Naive thymus-derived CD4-positive, alpha-beta T cell (primary cell): ENCODE results near the gene PSMA2. TPM values are rescaled to one million over a fixed set of nuclear protein-coding genes. Genes with fewer than 3 reads are reported as not detected.
"Not testable (repeated sequence)": the region's sequence is repeated elsewhere in the genome, so short reads cannot be mapped to it uniquely, and the experiment has no call there.

Experiments
- ATAC-seq: fragments of 150-1000 bp; cut with Tn5 transposase; 2 replicates; pipeline ENCODE4 v1.10.0; 2021; ENCODE audit warnings: mild to moderate bottlenecking, moderate library complexity
- CTCF ChIA-PET: fragments of 350-600 bp; sonication (Branson Sonifier 250); formaldehyde crosslinking; loops from one replicate; lab custom pipeline; 2021; ENCODE audit warnings: antibody characterized with exemption; lab: Charles Lee
- POLR2A ChIA-PET: fragments of 350-600 bp; sonication (Branson Sonifier 250); formaldehyde crosslinking; loops from one replicate; lab custom pipeline; 2021; ENCODE audit warnings: antibody characterized with exemption, inconsistent platforms; lab: Charles Lee
- DNase-seq, 9 donors: peaks; one replicate each; pipeline versions ENCODE4 v3.0.0 to v3.0.0-alpha.2; 2020 to 2022; ENCODE audit warnings: mixed read lengths in 1 of 9
- H3K27ac ChIP-seq: one replicate; pipeline ENCODE4 v1.7.0; 2013; ENCODE audit warnings: mild to moderate bottlenecking, low read depth, low read length, moderate library complexity
- H3K27me3 ChIP-seq, 2 donors: one replicate each; pipeline ENCODE4 v1.7.0; 2013; ENCODE audit warnings: low read length in 2 of 2, mild to moderate bottlenecking in 2 of 2, moderate library complexity in 2 of 2; ENCODE audit not compliant: control insufficient read depth in 2 of 2, insufficient read depth in 2 of 2
- H3K36me3 ChIP-seq, 3 experiments: 1 replicate in 2 of 3; 2 replicates in 1 of 3; pipeline ENCODE4 v1.7.0; 2013; ENCODE audit warnings: low read length in 3 of 3, mild to moderate bottlenecking in 3 of 3, moderate library complexity in 1 of 3; ENCODE audit not compliant: insufficient read depth in 3 of 3, control insufficient read depth in 2 of 3
- H3K4me1 ChIP-seq, 2 donors: one replicate each; pipeline ENCODE4 v1.7.0; 2013; ENCODE audit warnings: low read length in 2 of 2, mild to moderate bottlenecking in 2 of 2, moderate library complexity in 1 of 2; ENCODE audit not compliant: control insufficient read depth in 2 of 2, insufficient read depth in 2 of 2
- H3K4me3 ChIP-seq: 2 replicates; pipeline ENCODE4 v1.7.0; 2013; ENCODE audit warnings: mild to moderate bottlenecking, low read length
- H3K9me3 ChIP-seq, 3 experiments: 1 replicate in 2 of 3; 2 replicates in 1 of 3; pipeline ENCODE4 v1.7.0; 2013; ENCODE audit warnings: low read length in 3 of 3; ENCODE audit not compliant: control insufficient read depth in 2 of 3
- H3K27ac Mint-ChIP-seq, 9 donors: one replicate each; pipeline ENCODE4 v1.8.0; 2020 to 2022; ENCODE audit warnings: mixed read lengths in 9 of 9, mild to moderate bottlenecking in 8 of 9, moderate library complexity in 5 of 9, inconsistent platforms in 2 of 9
- H3K27me3 Mint-ChIP-seq, 5 donors: one replicate each; pipeline ENCODE4 v1.8.0; 2021 to 2022; ENCODE audit warnings: mixed read lengths in 5 of 5, mild to moderate bottlenecking in 1 of 5
- H3K36me3 Mint-ChIP-seq, 5 donors: one replicate each; pipeline ENCODE4 v1.8.0; 2020 to 2022; ENCODE audit warnings: mixed read lengths in 5 of 5, mild to moderate bottlenecking in 3 of 5, inconsistent platforms in 1 of 5
- H3K4me1 Mint-ChIP-seq, 7 donors: one replicate each; pipeline ENCODE4 v1.8.0; 2020 to 2022; ENCODE audit warnings: mixed read lengths in 7 of 7, mild to moderate bottlenecking in 3 of 7, inconsistent platforms in 1 of 7
- H3K4me3 Mint-ChIP-seq, 10 donors: one replicate each; pipeline ENCODE4 v1.8.0; 2020 to 2022; ENCODE audit warnings: mild to moderate bottlenecking in 10 of 10, mixed read lengths in 10 of 10, moderate library complexity in 6 of 10, inconsistent platforms in 2 of 10
- H3K9me3 Mint-ChIP-seq, 11 donors: one replicate each; pipeline ENCODE4 v1.8.0; 2020 to 2022; ENCODE audit warnings: mixed read lengths in 11 of 11, mild to moderate bottlenecking in 4 of 11, inconsistent platforms in 1 of 11, moderate library complexity in 1 of 11
- intact Hi-C, 2 donors: fragments of 100-400 bp; cut with micrococcal nuclease; formaldehyde crosslinking; loops; one replicate each; pipeline ENCODE4 v1.15.1; 2023
- polyA plus RNA-seq, 2 donors: library from polyadenylated mRNA; unstranded; fragments of 300-500 nt; fragmentation: Illumina TruSeq; gene quantifications; one replicate each; pipeline ENCODE4 v1.2.3, GENCODE V29; 2021
- total RNA-seq, 6 experiments: library from RNA in 5 of 6; stranded (reverse) in 5 of 6; gene quantifications; 1 replicate in 5 of 6; 2 replicates in 1 of 6; pipeline ENCODE4 v1.2.3 and lab custom pipeline; 2021 to 2026

The PSMA2 gene
- total and polyA plus RNA-seq, 7 experiments from 2014 or later: 29.3 to 257 (median 40.2) TPM

DNA sequence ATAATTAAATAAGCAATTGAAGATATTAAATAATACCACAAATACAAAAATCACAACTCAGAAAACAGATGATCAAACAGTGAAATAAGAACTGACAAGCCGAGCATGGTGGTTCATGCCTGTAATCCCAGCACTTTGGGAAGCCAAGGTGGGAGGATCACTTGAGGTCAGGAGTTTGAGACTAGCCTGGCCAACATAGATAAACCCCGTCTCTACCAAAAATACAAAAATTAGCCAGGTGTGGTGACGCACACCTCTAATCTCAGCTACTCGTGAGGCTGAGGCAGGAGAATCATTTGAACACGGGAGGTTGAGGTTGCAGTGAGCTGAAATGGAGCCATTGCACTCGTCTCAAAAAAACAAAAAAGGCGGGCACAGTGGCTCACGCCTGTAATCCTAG, 46.8 kb downstream of the PSMA2 start:
- H3K9me3 ChIP-seq, intact Hi-C loops, H3K4me1 ChIP-seq, H3K27ac ChIP-seq, H3K27me3 Mint-ChIP-seq, H3K4me3 Mint-ChIP-seq, POLR2A ChIA-PET, H3K36me3 Mint-ChIP-seq, H3K27me3 ChIP-seq, H3K4me3 ChIP-seq, ATAC-seq, H3K36me3 ChIP-seq, DNase-seq, H3K27ac Mint-ChIP-seq, H3K9me3 Mint-ChIP-seq: not testable (repeated sequence)
- CTCF ChIA-PET: interaction anchor here (1.4 kb wide), 1 partner anchor 9 kb away, joined by 4 read pairs; no protein-coding TSS in a partner anchor
- H3K4me1 Mint-ChIP-seq: peaks cover 18 to 34% (median 25%) of the 10 kb centered on the region in 7 donors

- peaks cover 15 to 29% (median 20%) of the 10 kb centered on the region in 7 donors for H3K4me1 Mint-ChIP-seq
- peaks cover 0 to 4% (median 0%) of the 10 kb centered on the region in 11 donors for H3K9me3 Mint-ChIP-seq
- H3K27me3 Mint-ChIP-seq: peaks cover 0 to 5% (median 0%) of the 10 kb centered on the region in 5 donors
- DNase-seq (no peak), ATAC-seq (no peak)
- H3K4me3 ChIP-seq: no peak overlapping the region
- POLR2A ChIA-PET: no interaction called here
- H3K36me3 ChIP-seq: no peaks in the 10 kb centered on the region
- no peaks in the 10 kb centered on the region for H3K27me3 ChIP-seq
- H3K4me1 ChIP-seq: no peaks in the 10 kb centered on the region
- intact Hi-C loops: no loop called here
- no peaks in the 10 kb centered on the region for H3K36me3 Mint-ChIP-seq
- H3K4me3 Mint-ChIP-seq: no peak overlapping the region
- no peak overlapping the region for H3K27ac Mint-ChIP-seq
- no peaks in the 10 kb centered on the region for H3K9me3 ChIP-seq
- H3K27ac ChIP-seq: no peak overlapping the region
- CTCF ChIA-PET: no interaction called here
These were observed 48.0 kb downstream of the PSMA2 start for GRCh38 chr7:42883950-42884349.

DNA sequence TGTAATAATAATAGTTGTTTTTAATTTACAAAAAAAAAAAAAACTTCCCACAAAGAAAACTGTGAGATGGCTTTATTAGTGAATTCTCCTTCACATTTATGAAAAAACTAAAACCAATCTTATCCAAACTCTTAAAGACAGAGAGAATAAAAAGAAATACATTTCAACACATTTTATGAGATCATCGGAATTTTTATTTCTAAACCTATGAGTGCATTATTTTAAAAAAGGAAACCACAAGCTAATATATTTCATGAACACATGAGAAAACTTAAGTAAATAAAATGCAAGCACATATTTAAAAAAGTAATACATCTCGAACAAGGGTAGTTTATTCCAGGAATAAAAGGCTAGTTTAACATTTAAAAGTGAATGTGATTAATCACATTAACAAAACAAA, 51.6 kb downstream of the PSMA2 start:
- ATAC-seq: no peak
- Mint-ChIP-seq H3K9me3 (no peaks in the 10 kb centered on the region), H3K4me1 (peaks cover 0 to 2% (median 0%) of the 10 kb centered on the region in 7 donors), H3K27me3 (peaks cover 0 to 7% (median 0%) of the 10 kb centered on the region in 5 donors), H3K4me3 (no peak overlapping the region), H3K36me3 (no peaks in the 10 kb centered on the region), H3K27ac (no peak overlapping the region)
- no peaks in the 10 kb centered on the region for H3K9me3 ChIP-seq
- H3K4me1 ChIP-seq: no peaks in the 10 kb centered on the region
- H3K36me3 ChIP-seq: no peaks in the 10 kb centered on the region
- intact Hi-C loops: no loop called here
- H3K27ac ChIP-seq: no peak overlapping the region
- no peaks in the 10 kb centered on the region for H3K27me3 ChIP-seq
- ChIA-PET POLR2A (no interaction called here), CTCF (no interaction called here)
- no peak for DNase-seq
- no peak overlapping the region for H3K4me3 ChIP-seq

DNA sequence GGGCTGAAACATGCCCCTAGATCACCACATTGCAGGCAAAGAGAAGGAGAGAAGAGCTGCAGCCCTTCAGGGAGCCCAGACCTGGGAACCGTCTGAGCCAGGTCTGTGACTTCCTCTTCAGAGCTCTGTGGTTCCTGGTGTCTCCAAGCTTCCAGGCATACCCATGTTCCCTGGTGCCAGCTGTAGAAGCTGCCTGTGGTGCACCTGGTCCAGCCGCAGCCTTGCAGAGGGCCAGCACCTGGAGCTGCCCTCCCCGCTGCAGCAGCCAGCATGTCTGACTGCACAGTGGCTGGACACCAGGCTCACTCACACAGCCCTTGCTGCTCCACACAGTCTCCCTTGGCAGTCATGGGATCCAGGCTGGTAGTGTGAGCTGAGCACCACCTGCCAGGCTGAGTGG, 53.7 kb downstream of the PSMA2 start:
- Histone ChIP-seq H3K36me3 (no peaks in the 10 kb centered on the region), H3K27ac (no peak overlapping the region), H3K9me3 (no peaks in the 10 kb centered on the region), H3K27me3 (no peaks in the 10 kb centered on the region), H3K4me3 (no peak overlapping the region), H3K4me1 (no peaks in the 10 kb centered on the region)
- Mint-ChIP-seq H3K36me3 (no peaks in the 10 kb centered on the region), H3K4me1 (peaks cover 0 to 2% (median 0%) of the 10 kb centered on the region in 7 donors), H3K27me3 (peaks cover 0 to 11% (median 0%) of the 10 kb centered on the region in 5 donors), H3K9me3 (no peaks in the 10 kb centered on the region), H3K4me3 (no peak overlapping the region), H3K27ac (no peak overlapping the region)
- POLR2A ChIA-PET: interaction anchor here (0.6 kb wide), 1 partner anchor 22 kb away, joined by 3 read pairs; no protein-coding TSS in a partner anchor
- intact Hi-C loops: no loop called here
- ATAC-seq: peak; percentile 26
- CTCF ChIA-PET: interaction anchor here (0.6 kb wide), 1 partner anchor 680 kb away, joined by 3 read pairs; no protein-coding TSS in a partner anchor
- DNase-seq: no peak

GRCh38 chr7:42877862-42878261, 54.1 kb downstream of the PSMA2 start:
- Mint-ChIP-seq H3K9me3 (no peaks in the 10 kb centered on the region), H3K4me1 (peaks cover 0 to 2% (median 0%) of the 10 kb centered on the region in 7 donors), H3K4me3 (no peak overlapping the region), H3K27me3 (peaks cover 0 to 11% (median 0%) of the 10 kb centered on the region in 5 donors), H3K27ac (no peak overlapping the region), H3K36me3 (no peaks in the 10 kb centered on the region)
- peak; percentile 40 for ATAC-seq
- ChIA-PET POLR2A (interaction anchor here (0.6 kb wide), 1 partner anchor 22 kb away, joined by 3 read pairs; no protein-coding TSS in a partner anchor), CTCF (interaction anchor here (0.6 kb wide), 1 partner anchor 681 kb away, joined by 3 read pairs; no protein-coding TSS in a partner anchor)
- H3K4me3 ChIP-seq: no peak overlapping the region
- no peaks in the 10 kb centered on the region for H3K36me3 ChIP-seq
- no peaks in the 10 kb centered on the region for H3K4me1 ChIP-seq
- intact Hi-C loops: loop anchor here in 1 of 2 donors (2.0 kb wide), 1 partner anchor 961 kb away; no protein-coding TSS in a partner anchor
- H3K9me3 ChIP-seq: no peaks in the 10 kb centered on the region
- H3K27ac ChIP-seq: no peak overlapping the region
- DNase-seq: no peak
- H3K27me3 ChIP-seq: no peaks in the 10 kb centered on the region

DNA sequence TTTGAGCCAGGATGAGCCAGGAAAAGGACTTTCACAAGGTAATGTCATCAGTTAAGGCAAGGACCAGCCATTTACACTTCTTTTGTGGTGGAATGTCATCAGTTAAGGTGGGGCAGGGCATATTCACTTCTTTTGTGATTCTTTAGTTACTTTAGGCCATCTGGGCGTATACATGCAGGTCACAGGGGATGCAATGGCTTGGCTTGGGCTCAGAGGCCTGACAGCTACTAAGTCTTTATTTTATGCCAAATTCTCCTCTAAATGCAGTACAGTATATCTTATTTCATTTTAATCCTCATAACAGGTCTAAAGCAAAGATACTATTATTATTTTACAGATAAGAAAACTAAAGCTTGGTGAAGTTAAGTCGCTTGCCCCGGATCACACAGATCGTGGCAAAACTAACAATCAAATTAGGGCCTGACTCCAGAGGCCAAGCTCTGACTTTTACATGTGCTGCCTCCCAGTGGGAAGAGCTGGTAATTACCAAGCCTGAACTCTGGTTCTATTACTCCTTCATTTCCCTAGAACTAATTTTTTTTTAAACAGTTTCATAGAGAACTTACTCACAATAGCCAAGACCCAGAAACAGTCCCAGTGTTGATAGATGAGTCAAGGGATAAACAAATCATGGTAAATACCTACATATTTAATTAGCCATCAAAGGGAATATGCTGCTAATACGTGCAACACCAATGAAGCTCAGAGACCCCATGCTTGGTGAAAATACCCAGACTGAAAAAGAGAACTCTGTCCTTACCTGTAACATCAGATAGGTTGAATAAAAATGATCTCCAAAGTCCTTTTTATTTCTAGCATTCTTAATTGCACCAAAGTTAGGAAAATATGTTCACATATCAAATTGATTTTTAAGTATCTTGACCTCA, 55.5 kb downstream of the PSMA2 start:
- peak; percentile 80 for ATAC-seq
- ChIA-PET POLR2A (no interaction called here), CTCF (interaction anchor here (1.2 to 1.4 kb wide), 2 partner anchors 9 to 935 kb away, joined by 4 to 6 read pairs; no protein-coding TSS in a partner anchor)
- Histone ChIP-seq H3K4me3 (no peak overlapping the region), H3K27me3 (no peaks in the 10 kb centered on the region), H3K36me3 (no peaks in the 10 kb centered on the region), H3K9me3 (no peaks in the 10 kb centered on the region), H3K27ac (no peak overlapping the region), H3K4me1 (no peaks in the 10 kb centered on the region)
- no peak overlapping the region for H3K4me3 Mint-ChIP-seq
- peaks cover 0 to 3% (median 0%) of the 10 kb centered on the region in 7 donors for H3K4me1 Mint-ChIP-seq
- no peaks in the 10 kb centered on the region for H3K9me3 Mint-ChIP-seq
- H3K27me3 Mint-ChIP-seq: peaks cover 0 to 11% (median 0%) of the 10 kb centered on the region in 5 donors
- peak in 8 of 9 donors; percentile 10 to 57 (median 32) for DNase-seq
- intact Hi-C loops: loop anchor here in 1 of 2 donors (1.0 to 2.0 kb wide), 2 partner anchors 933 to 962 kb away; no protein-coding TSS in a partner anchor
- no peak overlapping the region for H3K27ac Mint-ChIP-seq
- H3K36me3 Mint-ChIP-seq: no peaks in the 10 kb centered on the region
